IMR-90 (cell line): ENCODE measurements around the gene CDK6. TPM values are rescaled to one million over a fixed set of nuclear protein-coding genes. Genes with fewer than 3 reads are reported as not detected.
A peak's percentile ranks its signal among the peaks of the same experiment; 100 is the strongest.

Source experiments
- ATAC-seq: fragments of 200-7000 bp; cut with Tn5 transposase; 2 replicates; pipeline ENCODE4 v1.9.1; 2020; ENCODE audit warnings: low read depth, mild to moderate bottlenecking, moderate library complexity
- BruUV-seq: library from RNA; stranded (reverse); fragments of 400-500 nt; replicated peaks from 2 replicates; lab custom pipeline; 2021; lab: Mats Ljungman, UMichigan
- CTCF ChIA-PET: fragments of 300-600 bp; formaldehyde crosslinking; extraction: SDS; loops from one replicate; lab custom pipeline; 2021; ENCODE audit warnings: antibody characterized with exemption; lab: Yijun Ruan, JAX
- POLR2A ChIA-PET: fragments of 300-600 bp; sonication (Branson Sonifier 250); formaldehyde crosslinking; loops from one replicate; lab custom pipeline; 2022; ENCODE audit warnings: antibody characterized with exemption; ENCODE audit not compliant: unreplicated experiment; lab: Charles Lee
- DNase-seq: peaks from one replicate; pipeline ENCODE4 v3.0.0; 2013
- H2AFZ ChIP-seq: replicated peaks from 2 replicates; pipeline ENCODE3; 2013; ENCODE audit warnings: low read length, mild to moderate bottlenecking; ENCODE audit not compliant: poor library complexity
- H2AK5ac ChIP-seq: 2 replicates; pipeline ENCODE4 v1.6.1; 2013; ENCODE audit warnings: low read depth, low read length, inconsistent platforms
- H2AK9ac ChIP-seq: replicated peaks from 2 replicates; pipeline ENCODE3; 2013; ENCODE audit warnings: mild to moderate bottlenecking, low read depth, low read length, moderate library complexity; ENCODE audit not compliant: poor library complexity
- H2BK120ac ChIP-seq: 2 replicates; pipeline ENCODE4 v1.6.1; 2013; ENCODE audit warnings: low read depth, low read length, inconsistent platforms
- H2BK15ac ChIP-seq: 3 replicates; pipeline ENCODE4 v1.6.1; 2013; ENCODE audit warnings: low read depth, low read length, inconsistent platforms
- H2BK20ac ChIP-seq: 2 replicates; pipeline ENCODE4 v1.6.1; 2013; ENCODE audit warnings: low read depth, mild to moderate bottlenecking, inconsistent platforms, low read length, moderate library complexity
- H2BK5ac ChIP-seq: 2 replicates; pipeline ENCODE4 v1.6.1; 2013; ENCODE audit warnings: mild to moderate bottlenecking, low read depth, low read length, inconsistent platforms; ENCODE audit not compliant: poor library complexity, severe bottlenecking
- H3K14ac ChIP-seq: replicated peaks from 2 replicates; pipeline ENCODE4 v1.6.1; 2013; ENCODE audit warnings: low read depth, low read length, inconsistent platforms
- H3K18ac ChIP-seq: 2 replicates; pipeline ENCODE4 v1.6.1; 2013; ENCODE audit warnings: low read depth, low read length, control low read depth
- H3K23ac ChIP-seq: 2 replicates; pipeline ENCODE4 v1.6.1; 2013; ENCODE audit warnings: low read depth, low read length, inconsistent platforms
- H3K27ac ChIP-seq: 2 replicates; pipeline ENCODE4 v1.5.1; 2013; ENCODE audit warnings: mild to moderate bottlenecking, control low read depth, low read length; ENCODE audit not compliant: insufficient read depth
- H3K27me3 ChIP-seq: 2 replicates; pipeline ENCODE4 v1.6.1; 2013; ENCODE audit warnings: low read length; ENCODE audit not compliant: control insufficient read depth, insufficient read depth
- H3K36me3 ChIP-seq: 2 replicates; pipeline ENCODE4 v1.6.1; 2013; ENCODE audit warnings: low read length, mixed read lengths; ENCODE audit not compliant: control insufficient read depth, insufficient read depth
- H3K4ac ChIP-seq: 2 replicates; pipeline ENCODE4 v1.6.1; 2013; ENCODE audit warnings: low read depth, low read length, inconsistent platforms
- H3K4me1 ChIP-seq: 2 replicates; pipeline ENCODE4 v1.6.1; 2013; ENCODE audit warnings: low read length, mixed read lengths; ENCODE audit not compliant: control insufficient read depth, insufficient read depth
- H3K4me2 ChIP-seq: 2 replicates; pipeline ENCODE4 v1.6.1; 2013; ENCODE audit warnings: low read depth, mild to moderate bottlenecking, control low read depth, low read length, moderate library complexity
- H3K4me3 ChIP-seq: 2 replicates; pipeline ENCODE4 v1.5.1; 2013; ENCODE audit warnings: low read depth, mild to moderate bottlenecking, control low read depth, low read length, moderate library complexity; ENCODE audit not compliant: insufficient read depth
- H3K56ac ChIP-seq: 2 replicates; pipeline ENCODE4 v1.6.1; 2013; ENCODE audit warnings: low read length, inconsistent platforms; ENCODE audit not compliant: insufficient read depth; ENCODE audit errors: extremely low read depth
- H3K79me1 ChIP-seq, 2 experiments: 2 replicates each; pipeline ENCODE4 v1.6.1; 2013; ENCODE audit warnings: low read length in 2 of 2, inconsistent platforms in 1 of 2, low read depth in 1 of 2
- H3K9ac ChIP-seq: 2 replicates; pipeline ENCODE4 v1.6.1; 2013; ENCODE audit warnings: low read depth, low read length, control low read depth
- H3K9me1 ChIP-seq: 2 replicates; pipeline ENCODE4 v1.6.1; 2013; ENCODE audit warnings: low read length, inconsistent platforms; ENCODE audit not compliant: insufficient read depth
- H3K9me3 ChIP-seq: 2 replicates; pipeline ENCODE4 v1.6.1; 2013; ENCODE audit warnings: low read length; ENCODE audit not compliant: control insufficient read depth, insufficient read depth
- H4K20me1 ChIP-seq: 2 replicates; pipeline ENCODE4 v1.6.1; 2013; ENCODE audit warnings: low read length, inconsistent platforms; ENCODE audit not compliant: insufficient read depth
- H4K5ac ChIP-seq: 2 replicates; pipeline ENCODE4 v1.6.1; 2013; ENCODE audit warnings: mild to moderate bottlenecking, low read depth, low read length, control low read depth
- H4K8ac ChIP-seq, 2 experiments: 2 replicates each; pipeline ENCODE4 v1.6.1; 2013; ENCODE audit warnings: low read depth in 2 of 2, low read length in 2 of 2, control low read depth in 1 of 2, inconsistent platforms in 1 of 2
- H4K91ac ChIP-seq: 2 replicates; pipeline ENCODE4 v1.6.1; 2013; ENCODE audit warnings: low read depth, low read length, inconsistent platforms; ENCODE audit not compliant: insufficient read depth
- CEBPB ChIP-seq: IDR thresholded peaks from 2 replicates; pipeline ENCODE4 v1.6.1; 2012; ENCODE audit warnings: low read depth, low read length, improper control_type of control experiment
- MAZ ChIP-seq: IDR thresholded peaks from 2 replicates; pipeline ENCODE4 v1.6.1; 2012; ENCODE audit warnings: low read depth, mild to moderate bottlenecking, low read length, improper control_type of control experiment, moderate library complexity, borderline replicate concordance
- MXI1 ChIP-seq: IDR thresholded peaks from 2 replicates; pipeline ENCODE4 v1.6.1; 2012; ENCODE audit warnings: low read depth, mild to moderate bottlenecking, low read length, moderate library complexity, borderline replicate concordance
- POLR2A ChIP-seq: IDR thresholded peaks from 2 replicates; pipeline ENCODE4 v1.6.1; 2012; ENCODE audit warnings: mild to moderate bottlenecking, low read depth, low read length
- RAD21 ChIP-seq: IDR thresholded peaks from 2 replicates; pipeline ENCODE4 v1.6.1; 2012; ENCODE audit warnings: low read length, improper control_type of control experiment
- RFX5 ChIP-seq: IDR thresholded peaks from 2 replicates; pipeline ENCODE4 v1.8.0; 2012; ENCODE audit warnings: low read depth, mild to moderate bottlenecking, low read length, moderate library complexity
- WGBS, 2 experiments: methylation state at CpG; one replicate each; pipeline versions ENCODE4 v1.1.5 to v1.1.7; 2013; ENCODE audit warnings: missing lambda C conversion rate in 2 of 2; ENCODE audit not compliant: insufficient read length in 1 of 2; ENCODE audit errors: extremely low coverage in 2 of 2; 5-methylcytosine and 5-hydroxymethylcytosine counted together
- dilution Hi-C: fragments of 300-500 bp; cut with HindIII; formaldehyde crosslinking; loops from one replicate; pipeline ENCODE4 v1.14.3; 2018; ENCODE audit warnings: low sequenced_read_pairs; ENCODE audit not compliant: unreplicated experiment
- in situ Hi-C: fragments of 300-500 bp; cut with MboI; formaldehyde crosslinking; loops from 3 replicates; pipeline ENCODE4 v1.14.3; 2019; ENCODE audit warnings: low sequenced_read_pairs, inconsistent platforms, mixed read lengths
- intact Hi-C: fragments of 100-400 bp; cut with micrococcal nuclease; formaldehyde crosslinking; loops from 2 replicates; pipeline ENCODE4 v1.10.0; 2022
- polyA plus RNA-seq, 3 experiments: library from polyadenylated mRNA; depleted of rRNA; stranded (reverse); fragments of >200 nt; gene quantifications; 2 replicates each; pipeline ENCODE4 v1.2.3, GENCODE V29; 2012; ENCODE audit warnings: low replicate concordance in 1 of 3
- total RNA-seq: library from RNA; depleted of rRNA; stranded (reverse); fragments of >200 nt; gene quantifications from 2 replicates; pipeline ENCODE4 v1.2.3, GENCODE V29; 2012

CDK6 gene
- total and polyA plus RNA-seq, 2 of the 4 experiments (the other 2 are of a cell fraction), result 21.5 to 195 TPM

- Histone ChIP-seq H2AK5ac (no peak overlapping the region), H2BK5ac (peak overlapping the region; percentile 15), H3K4ac (peak overlapping the region; percentile 29; the same call in 1 of the 2 replicates), H2BK15ac (no peak overlapping the region), H3K18ac (no peak overlapping the region; the same call in 1 of the 2 replicates), H3K4me2 (peak overlapping the region; percentile 76), H3K4me3 (no peak overlapping the region), H3K27ac (no peak overlapping the region), H4K20me1 (peaks cover 77% of the 10 kb centered on the region), H3K9me3 (no peaks in the 10 kb centered on the region), H3K36me3 (peaks cover 6% of the 10 kb centered on the region), H3K56ac (no peak overlapping the region), H4K8ac (no peak overlapping the region), H3K79me1 (peaks cover 0 to 47% of the 10 kb centered on the region in 2 experiments; a peak in 2 of 4 replicates), H3K27me3 (no peaks in the 10 kb centered on the region), H2BK20ac (no peak overlapping the region), H3K14ac (peak overlapping the region; percentile 6), H2AFZ (no peak overlapping the region), H2AK9ac (no peak overlapping the region), H3K4me1 (peaks cover 12% of the 10 kb centered on the region), H4K5ac (no peak overlapping the region), H3K9ac (no peak overlapping the region), H4K91ac (no peak overlapping the region), H3K23ac (peak overlapping the region; percentile 25), H3K9me1 (peaks cover 11% of the 10 kb centered on the region), H2BK120ac (no peak overlapping the region)
- ChIA-PET POLR2A (interaction anchor here (0.6 kb wide), 1 partner anchor 296 kb away, joined by 4 read pairs; no protein-coding TSS in a partner anchor), CTCF (interaction anchor here (0.5 kb wide), 1 partner anchor 9 kb away, joined by 4 read pairs; no protein-coding TSS in a partner anchor)
- TF ChIP-seq MXI1 (no peak), RAD21 (no peak), POLR2A (no peak), CEBPB (no peak), MAZ (no peak), RFX5 (no peak)
- dilution Hi-C loops, result no loop called here
- DNase-seq, result no peak
- no peak for ATAC-seq
- in situ Hi-C loops, result loop anchor here (5.0 kb wide), 1 partner anchor 205 kb away; no protein-coding TSS in a partner anchor
- intact Hi-C loops, result no loop called here
- no TSS peak for BruUV-seq
- WGBS, 2 experiments, result 21% methylated on average over 2 of the region's 3 CpGs; no CpG with 5 or more reads in 1 of the 2 experiments
Observed at GRCh38 chr7:92827464-92828120, 8.8 kb downstream of the CDK6 start.
